Measurements from ENCODE around the gene ANKRD23.

ANKRD23 gene

GRCh38 chr2:96810783-96811192, 33.0 kb downstream of the ANKRD23 start:
- TF ChIP-seq GATA3 (IDR thresholded peaks at IDR 0.05; ENCODE audit: low read depth, low read length) (no peak), GATA2 (IDR thresholded peaks at IDR 0.05; ENCODE audit: low read depth, low read length) (no peak)

GRCh38 chr2:96809951-96810782, 33.7 kb downstream of the ANKRD23 start:
- TF ChIP-seq GATA2 (IDR thresholded peaks at IDR 0.05; ENCODE audit: low read depth, low read length), result peak; percentile 46; the same call in 1 of the 2 replicates
- no peak for TF ChIP-seq GATA3 (IDR thresholded peaks at IDR 0.05; ENCODE audit: low read depth, low read length)

GRCh38 chr2:96809216-96809882, 34.5 kb downstream of the ANKRD23 start:
- TF ChIP-seq GATA2 (IDR thresholded peaks at IDR 0.05; ENCODE audit: low read depth, low read length), result no peak

- TF ChIP-seq GATA2 (IDR thresholded peaks at IDR 0.05; ENCODE audit: low read depth, low read length), result no peak
Measured at GRCh38 chr2:96808176-96808837, 35.5 kb downstream of the ANKRD23 start.

GRCh38 chr2:96807127-96807471, 36.7 kb downstream of the ANKRD23 start:
- no peak for TF ChIP-seq GATA3 (IDR thresholded peaks at IDR 0.05; ENCODE audit: low read depth, low read length)
- TF ChIP-seq GATA2 (IDR thresholded peaks at IDR 0.05; ENCODE audit: low read depth, low read length), result no peak

- TF ChIP-seq GATA2 (IDR thresholded peaks at IDR 0.05; ENCODE audit: low read depth, low read length) (no peak), GATA3 (IDR thresholded peaks at IDR 0.05; ENCODE audit: low read depth, low read length) (no peak)
Measured at GRCh38 chr2:96806468-96807126, 37.2 kb downstream of the ANKRD23 start.

- TF ChIP-seq GATA2 (IDR thresholded peaks at IDR 0.05; ENCODE audit: low read depth, low read length), result no peak
- TF ChIP-seq GATA3 (IDR thresholded peaks at IDR 0.05; ENCODE audit: low read depth, low read length), result no peak
Measured at GRCh38 chr2:96804986-96805385, 38.8 kb downstream of the ANKRD23 start.

GRCh38 chr2:96802721-96803120, 41.1 kb downstream of the ANKRD23 start:
- TF ChIP-seq GATA3 (IDR thresholded peaks at IDR 0.05; ENCODE audit: low read depth, low read length) (no peak), GATA2 (IDR thresholded peaks at IDR 0.05; ENCODE audit: low read depth, low read length) (no peak)

GRCh38 chr2:96801786-96802595, 41.8 kb downstream of the ANKRD23 start:
- TF ChIP-seq GATA3 (IDR thresholded peaks at IDR 0.05; ENCODE audit: low read depth, low read length) (no peak), GATA2 (IDR thresholded peaks at IDR 0.05; ENCODE audit: low read depth, low read length) (no peak)

GRCh38 chr2:96801005-96801785, 42.6 kb downstream of the ANKRD23 start:
- TF ChIP-seq GATA3 (IDR thresholded peaks at IDR 0.05; ENCODE audit: low read depth, low read length) (no peak), GATA2 (IDR thresholded peaks at IDR 0.05; ENCODE audit: low read depth, low read length) (no peak)

GRCh38 chr2:96800061-96801004, 43.5 kb downstream of the ANKRD23 start:
- no peak for TF ChIP-seq GATA2 (IDR thresholded peaks at IDR 0.05; ENCODE audit: low read depth, low read length)
- no peak for TF ChIP-seq GATA3 (IDR thresholded peaks at IDR 0.05; ENCODE audit: low read depth, low read length)

GRCh38 chr2:96799623-96799935, 44.2 kb downstream of the ANKRD23 start:
- no peak for TF ChIP-seq GATA3 (IDR thresholded peaks at IDR 0.05; ENCODE audit: low read depth, low read length)
- no peak for TF ChIP-seq GATA2 (IDR thresholded peaks at IDR 0.05; ENCODE audit: low read depth, low read length)
